SK-N-SH treated with all-trans-retinoic acid at 6 μM for 48 hours (cell line): ENCODE measurements around the gene CDC34.

Experiments
- ATAC-seq: fragments of 200-7000 bp; cut with Tn5 transposase; 3 replicates; pipeline ENCODE4 v1.9.1; 2020; ENCODE audit warnings: mild to moderate bottlenecking, moderate library complexity
- ARNTL ChIP-seq: fragments of 450-650 bp; formaldehyde crosslinking; IDR thresholded peaks from 2 replicates; pipeline ENCODE4 v1.5.0; 2020; ENCODE audit warnings: low read depth, mild to moderate bottlenecking, moderate library complexity, borderline replicate concordance
- BACH2 ChIP-seq: fragments of 250-450 bp; sonication (Bioruptor Pico); IDR thresholded peaks from 2 replicates; pipeline ENCODE4 v1.9.0; 2021; ENCODE audit warnings: mild to moderate bottlenecking, borderline replicate concordance
- CSDC2 ChIP-seq: fragments of 250-450 bp; sonication (Bioruptor Pico); IDR thresholded peaks from 2 replicates; pipeline ENCODE4 v1.5.0; 2020; ENCODE audit warnings: mild to moderate bottlenecking, moderate library complexity
- ESRRG ChIP-seq: fragments of 250-450 bp; sonication (Bioruptor Pico); IDR thresholded peaks from 2 replicates; pipeline ENCODE4 v1.6.1; 2021; ENCODE audit warnings: mild to moderate bottlenecking
- ISL1 ChIP-seq: fragments of 250-450 bp; sonication (Bioruptor Pico); IDR thresholded peaks from 2 replicates; pipeline ENCODE4 v2.1.2; 2022; ENCODE audit warnings: mild to moderate bottlenecking, moderate library complexity
- OSR1 ChIP-seq: fragments of 250-450 bp; sonication (Bioruptor Pico); IDR thresholded peaks from 2 replicates; pipeline ENCODE4 v1.8.0; 2022; ENCODE audit warnings: moderate library complexity, mild to moderate bottlenecking, inconsistent platforms
- PPARA ChIP-seq: fragments of 250-450 bp; sonication (Bioruptor Pico); IDR thresholded peaks from 2 replicates; pipeline ENCODE4 v1.5.0; 2020; ENCODE audit warnings: mild to moderate bottlenecking, borderline replicate concordance
- RARB ChIP-seq: fragments of 250-450 bp; sonication (Bioruptor Pico); IDR thresholded peaks from 2 replicates; pipeline ENCODE4 v1.8.0; 2021; ENCODE audit warnings: mild to moderate bottlenecking, moderate library complexity
- SNAI2 ChIP-seq: fragments of 250-450 bp; sonication (Bioruptor Pico); IDR thresholded peaks from 2 replicates; pipeline ENCODE4 v1.5.0; 2020; ENCODE audit warnings: mild to moderate bottlenecking, moderate library complexity
- TCF4 ChIP-seq: fragments of 250-450 bp; sonication (Bioruptor Pico); IDR thresholded peaks from 2 replicates; pipeline ENCODE4 v1.8.0; 2021; ENCODE audit warnings: mild to moderate bottlenecking, moderate library complexity, borderline replicate concordance
- ZC3H10 ChIP-seq: fragments of 250-450 bp; sonication (Bioruptor Pico); IDR thresholded peaks from 2 replicates; pipeline ENCODE4 v1.5.1; 2021; ENCODE audit warnings: mild to moderate bottlenecking, moderate library complexity
- ZFP3 ChIP-seq: fragments of 250-450 bp; sonication (Bioruptor Pico); IDR thresholded peaks from 2 replicates; pipeline ENCODE4 v1.5.0; 2020; ENCODE audit warnings: mild to moderate bottlenecking, moderate library complexity
- ZFP30 ChIP-seq: fragments of 450-650 bp; formaldehyde crosslinking; IDR thresholded peaks from 2 replicates; pipeline ENCODE4 v1.5.0; 2022; ENCODE audit warnings: mild to moderate bottlenecking, moderate library complexity
- ZNF565 ChIP-seq: fragments of 450-650 bp; formaldehyde crosslinking; conservative IDR thresholded peaks from 2 replicates; pipeline ENCODE4 v1.5.0; 2020; ENCODE audit warnings: low read depth, mild to moderate bottlenecking, moderate library complexity
- ZNF70 ChIP-seq: fragments of 450-650 bp; formaldehyde crosslinking; IDR thresholded peaks from 2 replicates; pipeline ENCODE4 v1.5.0; 2020; ENCODE audit warnings: mild to moderate bottlenecking, moderate library complexity
- ZNF8 ChIP-seq: fragments of 450-650 bp; formaldehyde crosslinking; IDR thresholded peaks from 2 replicates; pipeline ENCODE4 v1.5.0; 2020; ENCODE audit warnings: mild to moderate bottlenecking, moderate library complexity
- TF ChIP-seq, protein P1 (sequence below): fragments of 250-450 bp; sonication (Bioruptor Pico); IDR thresholded peaks from 2 replicates; pipeline ENCODE4 v1.5.0; 2020; ENCODE audit warnings: mild to moderate bottlenecking, moderate library complexity
- TF ChIP-seq, protein P2 (sequence below): fragments of 250-450 bp; sonication (Bioruptor Pico); IDR thresholded peaks from 2 replicates; pipeline ENCODE4 v1.8.0; 2020; ENCODE audit warnings: mild to moderate bottlenecking, moderate library complexity, borderline replicate concordance
- TF ChIP-seq, protein P3 (sequence below): fragments of 250-450 bp; sonication (Bioruptor Pico); IDR thresholded peaks from 2 replicates; pipeline ENCODE4 v1.5.1; 2021; ENCODE audit warnings: mild to moderate bottlenecking, moderate library complexity

CDC34 gene

DNA sequence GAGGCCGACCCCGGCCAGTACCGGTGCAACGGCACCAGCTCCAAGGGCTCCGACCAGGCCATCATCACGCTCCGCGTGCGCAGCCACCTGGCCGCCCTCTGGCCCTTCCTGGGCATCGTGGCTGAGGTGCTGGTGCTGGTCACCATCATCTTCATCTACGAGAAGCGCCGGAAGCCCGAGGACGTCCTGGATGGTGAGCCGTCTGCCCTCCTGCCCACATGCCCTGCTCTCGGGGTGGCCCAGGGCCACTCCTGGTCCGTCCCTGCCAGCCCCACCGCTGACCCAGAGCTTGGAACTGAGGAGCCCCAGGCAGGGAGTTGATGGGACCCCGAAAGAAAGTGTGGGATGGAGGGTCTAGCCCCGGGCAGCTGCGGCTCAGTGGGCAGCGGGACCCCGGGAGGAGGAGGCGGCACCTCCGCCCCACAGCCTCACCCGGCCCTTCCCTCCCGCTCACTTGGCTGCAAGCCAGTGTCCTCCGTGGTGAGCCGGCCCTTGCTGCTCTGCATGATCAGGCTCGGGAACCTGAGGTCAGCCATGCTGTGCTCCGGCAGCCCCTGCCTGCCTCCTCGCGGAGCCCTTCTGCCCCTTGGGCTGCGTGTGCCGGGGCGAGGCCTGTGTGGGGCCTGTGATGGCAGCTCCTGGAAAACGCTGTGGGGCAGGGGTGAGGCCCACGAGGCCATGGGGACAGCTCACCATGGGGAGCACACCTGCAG lies 50.0 kb downstream of the CDC34 start:
- no peak for ATAC-seq
- no peak for TF ChIP-seq PPARA (CRISPR knock-in tag)
- no peak for TF ChIP-seq BACH2 (CRISPR knock-in tag)
- TF ChIP-seq ARNTL (CRISPR knock-in tag), result no peak
- TF ChIP-seq SNAI2 (CRISPR knock-in tag), result no peak
- TF ChIP-seq ESRRG (CRISPR knock-in tag), result no peak
- TF ChIP-seq ZFP30 (CRISPR knock-in tag), result no peak
- TF ChIP-seq, protein P1, sequence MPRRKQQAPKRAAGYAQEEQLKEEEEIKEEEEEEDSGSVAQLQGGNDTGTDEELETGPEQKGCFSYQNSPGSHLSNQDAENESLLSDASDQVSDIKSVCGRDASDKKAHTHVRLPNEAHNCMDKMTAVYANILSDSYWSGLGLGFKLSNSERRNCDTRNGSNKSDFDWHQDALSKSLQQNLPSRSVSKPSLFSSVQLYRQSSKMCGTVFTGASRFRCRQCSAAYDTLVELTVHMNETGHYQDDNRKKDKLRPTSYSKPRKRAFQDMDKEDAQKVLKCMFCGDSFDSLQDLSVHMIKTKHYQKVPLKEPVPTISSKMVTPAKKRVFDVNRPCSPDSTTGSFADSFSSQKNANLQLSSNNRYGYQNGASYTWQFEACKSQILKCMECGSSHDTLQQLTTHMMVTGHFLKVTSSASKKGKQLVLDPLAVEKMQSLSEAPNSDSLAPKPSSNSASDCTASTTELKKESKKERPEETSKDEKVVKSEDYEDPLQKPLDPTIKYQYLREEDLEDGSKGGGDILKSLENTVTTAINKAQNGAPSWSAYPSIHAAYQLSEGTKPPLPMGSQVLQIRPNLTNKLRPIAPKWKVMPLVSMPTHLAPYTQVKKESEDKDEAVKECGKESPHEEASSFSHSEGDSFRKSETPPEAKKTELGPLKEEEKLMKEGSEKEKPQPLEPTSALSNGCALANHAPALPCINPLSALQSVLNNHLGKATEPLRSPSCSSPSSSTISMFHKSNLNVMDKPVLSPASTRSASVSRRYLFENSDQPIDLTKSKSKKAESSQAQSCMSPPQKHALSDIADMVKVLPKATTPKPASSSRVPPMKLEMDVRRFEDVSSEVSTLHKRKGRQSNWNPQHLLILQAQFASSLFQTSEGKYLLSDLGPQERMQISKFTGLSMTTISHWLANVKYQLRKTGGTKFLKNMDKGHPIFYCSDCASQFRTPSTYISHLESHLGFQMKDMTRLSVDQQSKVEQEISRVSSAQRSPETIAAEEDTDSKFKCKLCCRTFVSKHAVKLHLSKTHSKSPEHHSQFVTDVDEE (CRISPR knock-in tag), result no peak
- no peak for TF ChIP-seq RARB (CRISPR knock-in tag)
- TF ChIP-seq TCF4 (CRISPR knock-in tag), result no peak
- no peak for TF ChIP-seq ZFP3 (CRISPR knock-in tag)
- TF ChIP-seq OSR1 (CRISPR knock-in tag), result no peak
- TF ChIP-seq ZNF8 (CRISPR knock-in tag), result no peak
- TF ChIP-seq, protein P2, sequence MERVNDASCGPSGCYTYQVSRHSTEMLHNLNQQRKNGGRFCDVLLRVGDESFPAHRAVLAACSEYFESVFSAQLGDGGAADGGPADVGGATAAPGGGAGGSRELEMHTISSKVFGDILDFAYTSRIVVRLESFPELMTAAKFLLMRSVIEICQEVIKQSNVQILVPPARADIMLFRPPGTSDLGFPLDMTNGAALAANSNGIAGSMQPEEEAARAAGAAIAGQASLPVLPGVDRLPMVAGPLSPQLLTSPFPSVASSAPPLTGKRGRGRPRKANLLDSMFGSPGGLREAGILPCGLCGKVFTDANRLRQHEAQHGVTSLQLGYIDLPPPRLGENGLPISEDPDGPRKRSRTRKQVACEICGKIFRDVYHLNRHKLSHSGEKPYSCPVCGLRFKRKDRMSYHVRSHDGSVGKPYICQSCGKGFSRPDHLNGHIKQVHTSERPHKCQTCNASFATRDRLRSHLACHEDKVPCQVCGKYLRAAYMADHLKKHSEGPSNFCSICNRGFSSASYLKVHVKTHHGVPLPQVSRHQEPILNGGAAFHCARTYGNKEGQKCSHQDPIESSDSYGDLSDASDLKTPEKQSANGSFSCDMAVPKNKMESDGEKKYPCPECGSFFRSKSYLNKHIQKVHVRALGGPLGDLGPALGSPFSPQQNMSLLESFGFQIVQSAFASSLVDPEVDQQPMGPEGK (CRISPR knock-in tag), result no peak
- TF ChIP-seq ISL1 (CRISPR knock-in tag), result no peak
- TF ChIP-seq CSDC2, result no peak

DNA sequence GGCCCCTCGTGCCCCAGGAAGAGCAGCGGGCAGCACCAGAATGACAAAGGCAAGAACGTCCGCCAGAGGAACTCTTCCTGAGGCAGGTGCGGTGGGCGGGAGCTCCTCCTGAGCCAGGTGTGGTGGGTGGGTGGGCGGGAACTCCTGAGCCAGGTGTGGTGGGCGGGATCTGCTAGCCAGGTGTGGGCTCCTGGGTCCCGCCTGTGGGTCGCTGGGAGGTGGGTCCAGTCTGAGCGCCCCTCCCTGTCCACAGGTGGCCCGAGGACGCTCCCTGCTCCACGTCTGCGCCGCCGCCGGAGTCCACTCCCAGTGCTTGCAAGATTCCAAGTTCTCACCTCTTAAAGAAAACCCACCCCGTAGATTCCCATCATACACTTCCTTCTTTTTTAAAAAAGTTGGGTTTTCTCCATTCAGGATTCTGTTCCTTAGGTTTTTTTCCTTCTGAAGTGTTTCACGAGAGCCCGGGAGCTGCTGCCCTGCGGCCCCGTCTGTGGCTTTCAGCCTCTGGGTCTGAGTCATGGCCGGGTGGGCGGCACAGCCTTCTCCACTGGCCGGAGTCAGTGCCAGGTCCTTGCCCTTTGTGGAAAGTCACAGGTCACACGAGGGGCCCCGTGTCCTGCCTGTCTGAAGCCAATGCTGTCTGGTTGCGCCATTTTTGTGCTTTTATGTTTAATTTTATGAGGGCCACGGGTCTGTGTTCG lies 51.1 kb downstream of the CDC34 start:
- ATAC-seq, result no peak
- TF ChIP-seq, protein P1 (CRISPR knock-in tag), result no peak
- no peak for TF ChIP-seq ZNF565 (CRISPR knock-in tag)
- TF ChIP-seq, protein P3, sequence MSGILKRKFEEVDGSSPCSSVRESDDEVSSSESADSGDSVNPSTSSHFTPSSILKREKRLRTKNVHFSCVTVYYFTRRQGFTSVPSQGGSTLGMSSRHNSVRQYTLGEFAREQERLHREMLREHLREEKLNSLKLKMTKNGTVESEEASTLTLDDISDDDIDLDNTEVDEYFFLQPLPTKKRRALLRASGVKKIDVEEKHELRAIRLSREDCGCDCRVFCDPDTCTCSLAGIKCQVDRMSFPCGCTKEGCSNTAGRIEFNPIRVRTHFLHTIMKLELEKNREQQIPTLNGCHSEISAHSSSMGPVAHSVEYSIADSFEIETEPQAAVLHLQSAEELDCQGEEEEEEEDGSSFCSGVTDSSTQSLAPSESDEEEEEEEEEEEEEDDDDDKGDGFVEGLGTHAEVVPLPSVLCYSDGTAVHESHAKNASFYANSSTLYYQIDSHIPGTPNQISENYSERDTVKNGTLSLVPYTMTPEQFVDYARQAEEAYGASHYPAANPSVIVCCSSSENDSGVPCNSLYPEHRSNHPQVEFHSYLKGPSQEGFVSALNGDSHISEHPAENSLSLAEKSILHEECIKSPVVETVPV (CRISPR knock-in tag), result no peak
- TF ChIP-seq ZNF8 (CRISPR knock-in tag), result no peak
- TF ChIP-seq ZFP3 (CRISPR knock-in tag), result no peak
- no peak for TF ChIP-seq OSR1 (CRISPR knock-in tag)
- TF ChIP-seq ZC3H10 (CRISPR knock-in tag), result no peak
- no peak for TF ChIP-seq SNAI2 (CRISPR knock-in tag)
- no peak for TF ChIP-seq ZFP30 (CRISPR knock-in tag)

DNA sequence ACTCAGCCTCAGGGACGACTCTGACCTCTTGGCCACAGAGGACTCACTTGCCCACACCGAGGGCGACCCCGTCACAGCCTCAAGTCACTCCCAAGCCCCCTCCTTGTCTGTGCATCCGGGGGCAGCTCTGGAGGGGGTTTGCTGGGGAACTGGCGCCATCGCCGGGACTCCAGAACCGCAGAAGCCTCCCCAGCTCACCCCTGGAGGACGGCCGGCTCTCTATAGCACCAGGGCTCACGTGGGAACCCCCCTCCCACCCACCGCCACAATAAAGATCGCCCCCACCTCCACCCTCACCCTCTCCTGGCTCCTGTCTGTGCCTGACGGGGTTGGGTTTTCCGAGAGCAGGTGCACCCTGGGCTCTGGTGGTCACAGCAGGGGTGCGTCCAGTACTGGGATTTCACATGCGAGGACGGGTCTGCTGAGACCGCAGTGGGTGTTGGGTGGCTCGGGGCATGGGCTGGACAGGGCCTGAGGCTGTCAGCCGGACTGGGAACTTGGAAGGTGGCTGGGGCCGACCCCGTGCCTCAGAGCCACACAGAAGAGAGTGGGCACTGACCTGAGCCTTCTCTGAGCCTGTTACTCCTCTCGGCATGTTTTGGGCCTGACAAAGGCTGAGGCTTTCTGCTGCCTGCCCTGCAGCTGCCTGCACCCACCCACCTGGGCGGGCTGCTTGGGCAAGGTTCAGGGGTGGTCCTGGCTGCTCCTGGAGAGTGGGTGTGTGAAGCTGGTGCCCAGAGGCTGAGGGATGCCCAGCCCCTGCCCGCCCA lies 51.8 kb downstream of the CDC34 start:
- ATAC-seq, result no peak
- TF ChIP-seq, protein P3 (CRISPR knock-in tag), result no peak
- TF ChIP-seq PPARA (CRISPR knock-in tag) (no peak), ZNF70 (CRISPR knock-in tag) (no peak), ZFP3 (CRISPR knock-in tag) (no peak)
